ENCODE results near the gene CCDC201.

Gene CCDC201

DNA sequence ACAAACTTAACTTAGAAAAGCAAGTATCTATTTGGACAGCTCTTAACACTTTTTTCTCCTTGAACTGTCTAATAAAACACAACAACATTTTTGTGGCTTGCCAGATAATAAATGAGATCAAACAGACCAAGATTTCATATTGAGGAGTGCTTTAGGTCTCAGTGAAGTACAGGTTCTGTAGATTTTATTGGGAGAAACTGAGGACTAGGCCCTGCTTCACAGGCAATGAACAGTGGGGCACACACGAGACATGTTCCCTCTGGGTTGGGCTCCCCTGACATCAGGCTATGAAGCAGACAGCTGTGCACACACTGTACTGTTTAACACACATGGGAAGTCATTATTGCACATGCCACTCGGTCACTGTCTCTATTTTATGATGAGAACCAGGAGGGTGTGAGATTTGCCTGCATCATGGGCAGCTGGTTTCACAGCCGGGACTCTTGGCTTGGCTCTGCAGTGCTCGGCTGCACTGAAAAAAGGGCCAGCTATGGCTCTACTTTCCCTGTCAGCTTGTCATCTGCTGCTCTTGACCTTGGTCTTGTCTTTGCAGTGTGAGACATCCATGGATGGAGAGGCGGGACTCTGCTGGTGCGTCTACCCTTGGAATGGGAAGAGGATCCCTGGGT is 19.6 kb upstream of the CCDC201 start:
- DNase-seq: no peak

GRCh38 chr7:45891462-45892402 is 18.9 kb upstream of the CCDC201 start:
- DNase-seq: no peak

GRCh38 chr7:45890902-45891461 is 18.1 kb upstream of the CCDC201 start:
- no peak for DNase-seq

GRCh38 chr7:45890125-45890901 is 17.4 kb upstream of the CCDC201 start:
- no peak for DNase-seq

DNA sequence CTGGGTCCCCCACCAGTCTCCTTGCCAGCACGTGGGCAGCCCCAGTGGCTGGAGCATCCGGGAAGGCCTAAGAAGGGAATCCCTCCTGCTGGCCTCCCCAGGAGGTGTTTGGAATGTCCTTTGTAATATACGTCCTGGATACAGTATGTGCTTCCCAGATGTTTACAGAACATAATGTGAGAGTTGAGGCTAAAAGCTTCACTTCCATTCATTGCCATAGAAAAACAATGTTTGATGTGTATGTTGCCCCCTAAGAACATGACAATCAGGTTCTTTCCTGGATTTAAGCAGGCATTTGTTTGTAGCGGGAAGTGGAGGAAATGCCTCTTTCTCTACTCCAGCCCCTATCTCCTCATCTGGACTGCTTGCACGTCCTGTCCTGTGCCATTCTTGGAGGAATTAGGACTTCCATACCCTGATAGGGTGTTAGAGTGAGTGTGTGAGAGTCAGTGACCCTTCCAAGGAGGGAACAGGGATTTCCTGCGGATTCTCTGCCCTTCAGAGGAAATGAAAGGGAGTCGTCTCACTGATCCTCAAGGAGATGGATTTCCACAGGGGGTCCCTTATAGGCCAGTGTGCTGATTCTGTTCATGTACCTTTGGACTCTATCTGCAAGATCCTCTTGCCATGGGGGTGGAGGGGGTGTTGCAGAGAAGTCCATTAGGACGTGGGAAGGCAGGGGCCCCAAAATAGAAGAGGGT is 16.6 kb upstream of the CCDC201 start:
- DNase-seq: no peak

GRCh38 chr7:45888993-45889366 is 16.1 kb upstream of the CCDC201 start:
- no peak for DNase-seq

DNA sequence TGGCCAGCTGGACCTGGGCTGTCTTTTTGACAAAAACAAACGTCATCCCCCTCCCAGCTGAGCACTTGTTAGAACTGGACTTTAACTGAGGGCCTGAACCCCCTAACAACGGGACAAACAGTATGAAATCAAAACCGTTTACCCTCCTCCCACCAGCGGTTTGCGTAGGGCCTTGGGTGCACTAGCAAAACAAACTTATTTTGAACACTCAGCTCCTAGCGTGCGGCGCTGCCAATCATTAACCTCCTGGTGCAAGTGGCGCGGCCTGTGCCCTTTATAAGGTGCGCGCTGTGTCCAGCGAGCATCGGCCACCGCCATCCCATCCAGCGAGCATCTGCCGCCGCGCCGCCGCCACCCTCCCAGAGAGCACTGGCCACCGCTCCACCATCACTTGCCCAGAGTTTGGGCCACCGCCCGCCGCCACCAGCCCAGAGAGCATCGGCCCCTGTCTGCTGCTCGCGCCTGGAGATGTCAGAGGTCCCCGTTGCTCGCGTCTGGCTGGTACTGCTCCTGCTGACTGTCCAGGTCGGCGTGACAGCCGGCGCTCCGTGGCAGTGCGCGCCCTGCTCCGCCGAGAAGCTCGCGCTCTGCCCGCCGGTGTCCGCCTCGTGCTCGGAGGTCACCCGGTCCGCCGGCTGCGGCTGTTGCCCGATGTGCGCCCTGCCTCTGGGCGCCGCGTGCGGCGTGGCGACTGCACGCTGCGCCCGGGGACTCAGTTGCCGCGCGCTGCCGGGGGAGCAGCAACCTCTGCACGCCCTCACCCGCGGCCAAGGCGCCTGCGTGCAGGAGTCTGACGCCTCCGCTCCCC is 15.5 kb upstream of the CCDC201 start, which contains the start of gene IGFBP1:
TSS of gene IGFBP1 (plus strand) at position 304 of the 808 bp plus-strand sequence. CDS start at position 469, 165 bp downstream.
- DNase-seq: no peak

DNA sequence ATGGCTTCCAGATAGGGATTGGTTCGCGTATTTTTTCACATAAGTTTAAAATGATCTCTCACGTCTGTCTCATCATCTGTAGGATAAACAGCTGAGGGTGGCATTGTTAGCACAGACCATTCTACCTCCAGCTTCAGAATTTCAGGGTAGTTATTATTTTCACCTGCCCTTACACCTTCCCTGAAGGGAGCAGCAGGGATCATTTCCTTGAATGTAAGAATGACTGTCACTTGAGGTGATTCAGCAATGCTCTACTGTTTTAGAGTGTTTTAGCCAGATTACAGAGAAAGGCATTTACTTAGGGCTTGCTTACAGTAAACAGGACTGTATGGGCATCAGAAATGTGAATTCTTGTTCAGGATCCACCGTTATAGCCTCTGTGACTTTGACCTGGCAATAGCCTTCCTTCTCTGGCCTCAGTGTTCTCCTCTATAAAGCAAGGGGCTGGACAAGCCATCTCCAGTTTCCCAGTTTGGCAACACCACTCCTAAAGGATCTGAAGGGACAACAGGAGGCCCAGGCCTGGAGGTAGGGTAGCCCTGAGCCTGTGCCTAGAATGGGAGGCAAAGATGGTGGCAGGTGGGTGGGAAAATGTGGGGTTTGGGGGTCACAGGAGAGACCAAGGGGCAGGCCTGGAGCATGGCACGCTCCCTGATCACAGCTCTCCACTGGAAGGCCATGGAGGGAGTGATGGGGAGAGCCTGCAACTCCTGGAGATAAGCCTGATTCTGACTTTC is 14.2 kb upstream of the CCDC201 start:
- no peak for DNase-seq

- no peak for DNase-seq
Observed at GRCh38 chr7:45885264-45885882, 12.5 kb upstream of the CCDC201 start.

- DNase-seq: no peak
Observed at GRCh38 chr7:45884136-45884535, 11.3 kb upstream of the CCDC201 start.

DNA sequence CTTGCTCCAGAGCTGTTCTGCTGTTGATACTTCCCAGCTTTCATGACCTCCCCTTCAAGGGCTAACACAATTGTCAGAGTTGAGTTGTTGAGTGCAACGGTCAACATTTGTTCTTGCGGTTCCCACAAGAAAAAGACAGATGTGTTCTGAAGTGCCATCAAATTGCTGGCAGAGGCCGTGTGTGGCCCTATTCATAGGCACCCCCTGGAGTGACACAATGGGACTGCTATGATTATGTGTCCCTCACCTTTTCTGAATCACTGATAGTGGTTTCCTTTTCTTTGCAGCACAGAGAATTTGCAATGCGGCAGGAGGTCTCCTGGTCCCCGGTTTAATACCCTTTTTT is 9.6 kb upstream of the CCDC201 start:
- DNase-seq: no peak

DNA sequence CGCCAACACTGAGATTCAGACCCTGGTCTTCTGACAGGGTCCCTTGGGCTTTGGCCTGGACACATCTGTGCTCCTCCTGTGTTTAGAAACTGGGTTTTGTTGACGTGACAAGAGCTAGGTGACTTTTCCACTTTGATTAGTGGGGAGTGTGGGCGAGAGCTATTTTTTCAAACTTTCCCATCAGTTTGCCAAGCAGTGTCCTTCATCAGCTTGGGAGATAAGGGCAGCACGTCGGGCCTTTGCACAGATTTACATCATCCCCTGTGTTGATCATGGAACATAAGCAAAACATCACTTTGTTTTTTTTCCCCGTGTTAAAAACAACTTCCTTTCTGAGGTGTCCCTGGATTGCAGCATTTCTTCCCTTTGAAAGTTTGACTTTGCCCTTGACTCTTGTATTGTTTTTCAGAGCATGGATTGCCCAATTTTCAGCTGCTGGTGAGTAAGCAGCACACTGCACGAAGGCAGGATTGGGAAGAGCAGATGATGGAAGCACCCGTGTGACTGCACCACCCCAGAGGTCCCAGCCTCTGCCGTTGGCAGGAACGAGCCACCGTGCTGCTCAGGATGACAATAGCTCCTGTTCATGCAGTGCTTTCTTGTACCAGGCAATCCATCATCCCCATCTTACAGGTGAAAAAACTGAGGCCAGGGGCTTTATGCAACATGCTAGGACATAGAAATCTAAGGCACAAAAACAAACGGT is 9.0 kb upstream of the CCDC201 start:
- DNase-seq: no peak

GRCh38 chr7:45881280-45881758 is 8.4 kb upstream of the CCDC201 start:
- no peak for DNase-seq

- DNase-seq: no peak
Observed at GRCh38 chr7:45880433-45880860, 7.6 kb upstream of the CCDC201 start.

DNA sequence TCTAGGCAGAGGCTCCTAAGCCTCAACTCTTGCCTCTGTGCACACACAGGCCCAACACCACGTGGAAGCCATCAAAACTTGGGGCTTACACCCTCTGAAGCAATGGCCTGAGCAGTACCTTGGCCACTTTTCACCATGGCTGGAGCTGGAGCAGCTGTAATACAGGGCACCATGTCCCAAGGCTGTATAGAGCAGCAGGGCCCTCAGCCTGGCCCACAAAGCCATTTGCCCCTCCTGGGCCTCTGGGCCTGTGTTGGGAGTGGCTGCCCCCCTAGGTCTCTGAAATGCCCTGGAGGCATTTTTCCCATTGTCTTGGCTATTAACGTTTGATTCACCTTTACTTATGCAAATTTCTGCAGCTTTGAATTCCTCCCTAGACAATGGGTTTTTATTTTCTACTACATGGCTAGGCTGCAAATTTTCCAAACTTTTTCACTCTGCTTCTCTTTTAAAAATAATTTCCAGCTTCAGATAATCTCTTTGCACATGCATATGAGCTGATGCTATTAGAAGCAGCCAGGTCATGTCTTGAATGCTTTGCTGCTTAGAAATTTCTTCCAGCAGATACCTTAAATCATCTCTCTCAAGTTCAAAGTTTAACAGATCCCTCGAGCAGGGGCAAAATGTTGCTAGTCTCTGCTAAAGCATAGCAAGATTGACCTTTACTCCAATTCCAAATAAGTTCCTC is 5.7 kb upstream of the CCDC201 start:
- no peak for DNase-seq

- DNase-seq: no peak
Observed at GRCh38 chr7:45876519-45876918, 3.6 kb upstream of the CCDC201 start.

GRCh38 chr7:45874408-45875131 is 1.7 kb upstream of the CCDC201 start:
- DNase-seq: no peak

GRCh38 chr7:45873355-45873754 is 473 bp upstream of the CCDC201 start:
- DNase-seq: no peak
